GM18499 (cell line): ENCODE data around the gene STIM1.
"Not testable (repeated sequence)": the region's sequence is repeated elsewhere in the genome, so short reads cannot be mapped to it uniquely, and the experiment has no call there.

ENCODE experiments used
- ATAC-seq: cut with Tn5 transposase; IDR thresholded peaks from one replicate; pipeline ENCODE4 v1.9.1; 2021; ENCODE audit warnings: moderate number of reproducible peaks; ENCODE audit not compliant: insufficient read depth, unreplicated experiment

Gene STIM1

GRCh38 chr11:3878258-3878584 lies 22.8 kb downstream of the STIM1 start:
- no peak for ATAC-seq

GRCh38 chr11:3879216-3879966 lies 23.9 kb downstream of the STIM1 start:
- no peak for ATAC-seq

- ATAC-seq, result no peak
These were observed 24.6 kb downstream of the STIM1 start for GRCh38 chr11:3879967-3880542.

- ATAC-seq, result no peak
These were observed 25.3 kb downstream of the STIM1 start for GRCh38 chr11:3880724-3881123.

- no peak for ATAC-seq
These were observed 27.2 kb downstream of the STIM1 start for GRCh38 chr11:3882655-3883054.

GRCh38 chr11:3885855-3886254 lies 30.4 kb downstream of the STIM1 start:
- no peak for ATAC-seq

GRCh38 chr11:3886985-3887384 lies 31.5 kb downstream of the STIM1 start:
- ATAC-seq, result no peak

GRCh38 chr11:3888876-3889275 lies 33.4 kb downstream of the STIM1 start:
- no peak for ATAC-seq

- no peak for ATAC-seq
These were observed 34.5 kb downstream of the STIM1 start for GRCh38 chr11:3890014-3890413.

- ATAC-seq, result no peak
These were observed 35.3 kb downstream of the STIM1 start for GRCh38 chr11:3890806-3891205.

- ATAC-seq, result no peak
These were observed 36.3 kb downstream of the STIM1 start for GRCh38 chr11:3891751-3892150.

- ATAC-seq, result no peak
These were observed 36.7 kb downstream of the STIM1 start for GRCh38 chr11:3892156-3892555.

- ATAC-seq, result peak; percentile 12
These were observed 37.8 kb downstream of the STIM1 start for GRCh38 chr11:3893311-3893710.

GRCh38 chr11:3894128-3894731 lies 38.8 kb downstream of the STIM1 start:
- peak; percentile 93 for ATAC-seq

GRCh38 chr11:3896644-3897043 lies 41.2 kb downstream of the STIM1 start:
- ATAC-seq, result no peak

- ATAC-seq, result not testable (repeated sequence)
These were observed 44.8 kb downstream of the STIM1 start for GRCh38 chr11:3900230-3900629.

GRCh38 chr11:3901249-3902025 lies 46.0 kb downstream of the STIM1 start:
- ATAC-seq, result no peak

GRCh38 chr11:3902441-3902840 lies 47.0 kb downstream of the STIM1 start:
- ATAC-seq, result no peak

- no peak for ATAC-seq
These were observed 47.9 kb downstream of the STIM1 start for GRCh38 chr11:3903207-3903896.

- ATAC-seq, result no peak
These were observed 48.8 kb downstream of the STIM1 start for GRCh38 chr11:3904228-3904627.
